NCI-H2171 treated with DMSO at 0.1 percent for 48 hours (cell line): ENCODE results near the gene TYROBP.
"Not testable (repeated sequence)": the region's sequence is repeated elsewhere in the genome, so short reads cannot be mapped to it uniquely, and the experiment has no call there.

ENCODE experiments used
- DNase-seq: peaks from one replicate; lab custom pipeline; 2025; lab: John Stamatoyannopoulos, UW

TYROBP gene

DNA sequence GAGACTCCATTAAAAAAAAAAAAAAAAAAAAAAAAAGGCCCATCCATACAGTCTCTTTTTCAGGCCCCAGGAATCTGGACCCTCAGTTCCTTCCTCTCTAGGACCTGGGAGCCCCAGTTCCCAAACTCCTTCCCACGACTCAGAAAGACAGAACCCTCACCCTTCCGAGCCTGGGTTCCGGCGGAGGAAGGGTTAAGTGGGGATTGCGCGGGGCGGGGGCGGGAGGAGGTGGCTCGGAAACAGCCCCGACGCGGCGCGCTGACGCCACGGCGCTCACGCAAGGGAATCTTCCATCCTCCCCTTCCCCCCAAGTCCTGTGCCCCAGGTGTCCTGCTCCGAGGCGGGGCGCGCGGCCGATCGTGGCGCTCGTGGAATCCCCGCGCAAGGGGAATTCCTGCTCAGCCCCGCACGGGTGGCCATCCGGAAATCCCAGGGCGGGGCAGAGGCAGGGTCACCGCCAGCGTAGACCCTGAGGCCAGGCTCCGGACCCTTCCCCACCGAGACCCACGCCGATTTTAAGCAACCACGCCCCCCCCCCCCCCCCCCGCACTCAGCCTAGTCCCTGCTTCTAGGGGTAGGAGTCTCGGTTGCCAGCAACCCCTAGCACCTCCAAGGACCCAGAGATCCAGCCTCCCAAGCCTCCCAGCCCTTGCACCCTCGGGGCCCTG lies 8.4 kb downstream of the TYROBP start:
- peak; percentile 75 for DNase-seq

- DNase-seq, result no peak
Observed at GRCh38 chr19:35898499-35898809, 9.6 kb downstream of the TYROBP start.

DNA sequence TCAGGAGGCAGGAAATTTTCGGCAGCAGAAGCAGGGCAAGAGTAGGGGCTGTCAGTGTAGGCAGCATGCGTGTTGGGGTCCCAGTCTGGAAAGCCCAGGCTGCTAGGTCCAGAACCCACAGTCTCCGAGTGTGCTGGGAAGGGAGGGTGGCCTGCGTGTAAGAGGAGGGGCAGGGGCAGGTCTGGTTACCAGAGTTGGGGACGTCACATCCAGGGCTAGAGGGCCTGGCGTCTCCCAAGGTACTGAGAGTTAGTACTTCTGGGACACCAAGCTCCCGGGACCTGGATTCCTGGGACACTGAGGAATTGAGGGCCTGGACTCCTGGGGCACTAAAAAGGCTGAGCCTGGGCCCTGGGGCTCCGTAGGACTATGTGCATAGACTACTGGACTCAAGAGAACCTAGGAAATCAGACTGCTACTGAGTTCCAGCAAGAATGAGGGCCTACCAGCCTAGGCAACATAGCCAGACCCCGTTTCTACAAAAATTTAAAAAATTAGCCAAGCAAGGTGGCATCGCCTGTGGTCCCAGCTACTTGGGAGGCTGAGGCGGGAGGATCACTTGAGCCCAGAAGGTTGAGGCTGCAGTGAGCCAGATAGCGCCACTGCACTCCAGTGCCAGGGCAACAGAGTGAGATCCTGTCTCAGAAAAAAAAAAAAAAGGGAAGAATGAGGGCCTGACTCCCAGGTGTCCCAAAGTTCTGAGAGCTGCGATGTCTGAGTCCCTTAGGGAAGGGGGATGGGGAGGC lies 10.2 kb downstream of the TYROBP start:
- DNase-seq, result no peak

GRCh38 chr19:35896643-35897040 lies 11.5 kb downstream of the TYROBP start:
- no peak for DNase-seq

DNA sequence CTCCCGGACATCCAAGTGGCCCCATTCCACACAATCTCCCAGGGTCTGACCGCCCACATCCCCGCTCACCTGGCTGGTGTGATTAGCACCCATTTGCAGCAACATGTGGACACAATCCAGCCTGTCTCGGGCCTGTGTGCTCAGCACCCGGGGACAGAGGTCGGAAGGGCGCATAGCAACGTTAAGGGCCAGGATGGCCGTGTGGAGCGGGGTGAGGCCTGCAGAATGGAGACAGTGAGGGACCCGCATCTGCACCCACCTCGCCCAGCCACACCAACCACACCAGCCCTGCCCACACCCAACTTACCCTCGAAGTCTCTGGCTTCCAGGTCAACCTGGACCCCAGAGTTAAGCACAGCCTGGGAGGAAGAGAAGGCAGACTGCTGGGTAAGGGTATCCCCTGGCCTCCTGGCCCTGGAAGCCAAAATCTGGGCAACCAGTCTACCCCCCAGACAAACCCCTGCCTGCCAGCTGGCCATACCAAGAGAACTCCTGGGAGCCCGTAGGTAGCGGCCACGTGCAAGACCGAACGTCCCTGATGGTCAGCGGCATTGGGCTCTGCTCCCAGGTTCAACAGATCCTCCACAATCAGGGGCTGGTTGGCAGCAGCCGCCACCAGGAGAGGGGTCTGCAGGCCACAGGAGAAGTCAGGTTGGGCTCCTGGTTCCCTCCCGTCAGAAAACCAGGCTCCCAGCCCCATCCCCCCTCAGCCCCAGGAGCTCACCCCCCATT lies 12.0 kb downstream of the TYROBP start:
- no peak for DNase-seq

GRCh38 chr19:35894342-35894741 lies 13.8 kb downstream of the TYROBP start:
- DNase-seq, result no peak

GRCh38 chr19:35891819-35892218 lies 16.3 kb downstream of the TYROBP start:
- DNase-seq, result not testable (repeated sequence)

- DNase-seq, result no peak
Observed at GRCh38 chr19:35890113-35890650, 17.9 kb downstream of the TYROBP start.

DNA sequence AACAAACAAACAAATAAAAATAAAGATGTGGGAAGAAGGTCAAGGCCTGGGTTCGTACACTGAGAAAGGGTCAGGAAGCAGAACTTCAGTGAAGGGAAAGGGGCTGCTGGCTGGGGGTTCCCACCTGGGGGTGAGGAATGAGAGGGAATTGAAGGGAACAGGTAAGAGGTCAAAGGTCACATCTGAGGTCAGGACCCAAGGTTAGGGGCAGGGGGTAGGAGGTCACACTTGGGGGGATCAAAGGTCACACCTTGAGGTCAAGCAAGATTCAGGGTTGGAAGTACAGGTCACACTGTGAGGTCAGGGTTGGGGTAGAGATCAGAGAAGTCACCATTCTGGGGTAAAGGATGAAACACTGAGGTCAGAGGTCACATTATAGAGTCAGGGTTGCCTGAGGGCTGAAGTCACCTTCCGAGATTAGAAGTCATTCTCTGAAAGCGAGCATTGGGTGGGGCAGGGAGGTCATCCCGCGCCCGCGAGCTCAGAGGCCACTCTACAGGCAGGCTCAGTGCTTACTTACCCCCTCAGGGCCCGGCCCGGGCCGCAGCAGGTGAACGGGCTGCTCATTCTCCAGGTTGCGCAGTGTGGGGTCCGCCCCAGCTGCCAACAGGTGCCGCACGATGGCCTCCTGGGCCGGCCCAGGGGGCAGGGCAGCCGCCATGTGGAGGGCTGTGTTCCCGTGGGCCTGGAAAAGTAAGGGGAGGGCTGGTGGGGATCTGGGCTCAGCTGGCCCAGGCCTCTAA lies 18.6 kb downstream of the TYROBP start:
- no peak for DNase-seq

DNA sequence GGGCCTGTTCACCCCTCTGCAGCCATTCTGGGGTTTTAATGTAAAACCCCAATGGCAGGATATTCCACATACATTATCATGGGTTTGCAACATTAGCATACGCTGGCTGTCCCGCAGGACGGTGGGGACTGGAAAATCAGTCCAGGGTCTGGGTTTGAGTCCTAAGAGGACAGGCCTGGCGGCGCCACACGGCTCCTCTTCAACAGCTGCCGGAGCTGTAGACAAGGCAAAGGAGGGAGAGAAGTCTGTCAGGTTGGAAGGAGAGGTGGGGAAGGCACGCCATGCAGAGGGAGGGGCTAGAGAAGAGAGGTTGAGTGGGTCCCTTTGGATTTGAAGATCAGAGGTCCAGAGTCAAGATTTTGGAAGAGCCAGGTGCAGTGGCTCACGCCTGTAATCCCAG lies 19.7 kb downstream of the TYROBP start:
- DNase-seq, result no peak

- no peak for DNase-seq
Observed at GRCh38 chr19:35887197-35887596, 20.9 kb downstream of the TYROBP start.

- no peak for DNase-seq
Observed at GRCh38 chr19:35885904-35886303, 22.2 kb downstream of the TYROBP start.

DNA sequence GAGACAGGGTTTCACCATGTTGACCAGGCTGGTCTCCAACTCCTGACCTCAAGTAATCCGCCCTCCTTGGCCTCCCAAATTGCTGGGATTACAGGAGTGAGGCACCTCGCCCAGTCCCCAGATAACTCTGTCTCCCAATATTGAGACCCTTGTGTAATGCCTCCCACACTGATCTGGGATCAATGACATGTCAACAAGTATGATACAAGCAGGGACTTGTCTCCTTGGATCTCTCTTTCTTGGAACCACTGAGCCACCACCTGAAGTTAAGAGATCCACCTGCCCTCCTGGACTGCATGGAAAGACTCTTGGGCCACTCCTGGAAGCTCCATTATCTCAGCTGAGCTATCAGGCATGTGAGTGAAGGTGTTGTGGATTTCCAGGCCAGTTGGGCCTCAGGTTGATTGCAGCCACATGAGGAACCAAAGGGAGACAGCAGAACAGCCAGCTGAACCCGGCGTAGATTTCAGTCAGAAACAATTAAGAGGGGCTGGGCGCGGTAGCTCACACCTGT lies 22.8 kb downstream of the TYROBP start:
- DNase-seq, result no peak

DNA sequence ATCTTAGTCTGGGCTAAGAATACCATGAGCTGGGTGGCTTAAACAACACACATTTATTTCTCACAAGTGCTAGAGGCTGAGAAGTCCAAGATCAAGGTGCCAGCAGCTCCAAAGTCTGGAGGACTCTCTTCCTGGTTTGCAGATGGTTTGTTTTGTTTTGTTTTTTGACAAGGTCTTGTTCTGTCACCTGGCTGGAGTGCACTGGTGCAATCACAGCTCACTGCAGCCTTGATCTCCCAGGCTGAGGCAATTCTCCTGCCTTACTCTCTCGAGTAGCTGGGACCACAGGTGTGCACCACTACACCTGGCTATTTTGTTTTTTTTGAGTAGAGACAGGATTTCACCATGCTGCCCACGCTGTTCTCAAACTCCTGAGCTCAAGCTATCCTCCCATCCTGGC lies 24.2 kb downstream of the TYROBP start:
- DNase-seq, result no peak

GRCh38 chr19:35882114-35882832 lies 25.8 kb downstream of the TYROBP start:
- DNase-seq, result peak; percentile 92

DNA sequence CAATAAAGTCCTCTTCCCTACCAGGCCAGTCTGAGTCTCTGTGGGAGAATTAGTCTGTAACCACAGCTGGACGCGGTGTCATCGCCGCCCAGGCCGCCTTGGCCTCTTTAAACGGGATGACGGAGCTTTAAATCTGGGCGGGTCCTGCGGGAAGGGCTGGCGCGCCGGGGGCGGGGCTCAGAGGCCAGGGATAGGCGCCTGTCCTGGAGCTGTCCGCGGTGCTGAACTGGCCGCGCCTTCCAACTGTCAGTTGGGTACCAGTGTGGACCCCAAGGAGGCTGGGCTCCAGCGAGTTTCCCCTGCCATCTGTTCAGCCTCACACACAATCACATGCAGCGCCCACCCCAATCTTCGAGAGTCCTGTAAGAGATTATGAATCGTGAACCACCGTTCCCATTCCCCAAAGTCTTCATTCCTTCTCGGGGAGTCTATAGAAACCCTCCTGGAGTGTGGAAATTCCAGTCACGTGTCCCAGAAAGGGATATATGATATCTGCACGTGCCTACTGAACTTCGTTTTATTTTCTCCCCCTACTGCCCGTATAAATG lies 28.3 kb downstream of the TYROBP start:
- no peak for DNase-seq

- DNase-seq, result no peak
Observed at GRCh38 chr19:35879068-35879467, 29.0 kb downstream of the TYROBP start.

GRCh38 chr19:35874392-35874930 lies 33.6 kb downstream of the TYROBP start:
- no peak for DNase-seq

DNA sequence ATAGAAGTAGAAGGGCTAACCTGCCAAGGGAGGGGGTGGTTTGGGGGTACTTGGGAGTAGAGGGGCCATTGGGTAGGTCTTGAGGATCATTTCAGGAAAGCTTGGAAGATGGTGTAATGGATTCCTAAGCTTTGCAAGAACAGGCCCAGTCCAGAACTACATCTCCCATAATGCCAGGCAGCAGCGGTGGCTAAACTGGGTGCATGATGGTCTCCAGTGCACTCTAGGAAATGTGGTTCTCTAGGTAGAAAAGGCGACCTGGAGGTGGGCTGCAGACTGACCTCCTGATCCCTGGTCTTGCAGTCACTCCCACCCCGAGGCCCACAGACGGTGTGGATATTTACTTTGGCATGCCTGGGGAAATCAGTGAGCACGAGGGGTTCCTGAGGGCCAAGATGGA lies 35.9 kb downstream of the TYROBP start:
- no peak for DNase-seq

- no peak for DNase-seq
Observed at GRCh38 chr19:35871611-35872010, 36.5 kb downstream of the TYROBP start.

DNA sequence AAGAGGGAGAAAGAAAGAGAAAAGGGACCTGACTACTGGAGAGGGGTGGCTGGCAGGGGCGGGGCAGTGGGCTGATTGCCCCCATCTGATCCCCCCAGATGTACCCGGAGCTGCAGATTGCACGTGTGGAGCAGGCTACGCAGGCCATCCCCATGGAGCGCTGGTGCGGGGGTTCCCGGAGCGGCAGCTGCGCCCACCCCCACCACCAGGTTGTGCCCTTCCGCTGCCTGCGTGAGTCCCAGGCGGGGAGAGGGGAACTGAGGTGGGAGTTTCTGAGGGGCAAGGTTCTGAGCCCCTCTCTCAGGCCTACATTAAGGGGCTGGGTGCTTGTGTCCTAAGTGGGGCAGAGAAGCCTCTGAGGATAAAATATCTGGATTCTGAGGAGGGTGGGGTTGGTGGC lies 37.3 kb downstream of the TYROBP start:
- DNase-seq, result no peak
